Stimulated activated effector memory CD8-positive, alpha-beta T cell treated with anti-CD3 and anti-CD28 coated beads, Interleukin-12 subunit alpha, Interleukin-12 subunit beta, amount 100 ng/mL, for 72 hours (primary cell): Measurements from ENCODE around the gene DCP2.

Experiments
- ATAC-seq: fragments of 150-1000 bp; cut with Tn5 transposase; 2 replicates; pipeline ENCODE4 v1.10.0; 2021
- DNase-seq, 2 donors: peaks; one replicate each; pipeline ENCODE4 v3.0.0; 2021 to 2022; ENCODE audit warnings: low spot score in 2 of 2
- H3K27ac Mint-ChIP-seq: one replicate; pipeline ENCODE4 v1.8.0; 2022; ENCODE audit warnings: mild to moderate bottlenecking, mixed read lengths
- H3K36me3 Mint-ChIP-seq: one replicate; pipeline ENCODE4 v1.8.0; 2022; ENCODE audit warnings: mild to moderate bottlenecking, mixed read lengths
- H3K4me1 Mint-ChIP-seq: one replicate; pipeline ENCODE4 v1.8.0; 2022; ENCODE audit warnings: mixed read lengths
- H3K4me3 Mint-ChIP-seq: one replicate; pipeline ENCODE4 v1.8.0; 2022; ENCODE audit warnings: mild to moderate bottlenecking, mixed read lengths
- H3K9me3 Mint-ChIP-seq: one replicate; pipeline ENCODE4 v1.8.0; 2022; ENCODE audit warnings: mixed read lengths

DCP2 gene

GRCh38 chr5:113025596-113025995 lies 49.0 kb downstream of the DCP2 start:
- Mint-ChIP-seq H3K4me3 (no peak overlapping the region), H3K9me3 (no peaks in the 10 kb centered on the region), H3K4me1 (peaks cover 22% of the 10 kb centered on the region), H3K27ac (no peak overlapping the region), H3K36me3 (peaks cover 47% of the 10 kb centered on the region)
- no peak for DNase-seq
- no peak for ATAC-seq

GRCh38 chr5:113026211-113026610 lies 49.6 kb downstream of the DCP2 start:
- Mint-ChIP-seq H3K27ac (peak overlapping the region; percentile 44), H3K9me3 (no peaks in the 10 kb centered on the region), H3K36me3 (peaks cover 41% of the 10 kb centered on the region)

GRCh38 chr5:113027015-113027414 lies 50.4 kb downstream of the DCP2 start:
- Mint-ChIP-seq H3K27ac (peak overlapping the region; percentile 44), H3K4me3 (no peak overlapping the region), H3K36me3 (peaks cover 37% of the 10 kb centered on the region), H3K4me1 (peaks cover 13% of the 10 kb centered on the region), H3K9me3 (no peaks in the 10 kb centered on the region)
- DNase-seq (no peak), ATAC-seq (no peak)

More at GRCh38 chr5:113026211-113026610, 49.6 kb downstream of the DCP2 start:
- H3K4me3 Mint-ChIP-seq, result no peak overlapping the region
- DNase-seq, result no peak
- no peak for ATAC-seq
- H3K4me1 Mint-ChIP-seq, result peaks cover 16% of the 10 kb centered on the region

GRCh38 chr5:113027431-113027830 lies 50.8 kb downstream of the DCP2 start:
- H3K9me3 Mint-ChIP-seq, result no peaks in the 10 kb centered on the region
- DNase-seq (no peak), ATAC-seq (no peak)

GRCh38 chr5:113029614-113030013 lies 53.0 kb downstream of the DCP2 start:
- Mint-ChIP-seq H3K27ac (no peak overlapping the region), H3K36me3 (peaks cover 18% of the 10 kb centered on the region), H3K9me3 (no peaks in the 10 kb centered on the region), H3K4me1 (peaks cover 9% of the 10 kb centered on the region), H3K4me3 (no peak overlapping the region)
- DNase-seq (no peak), ATAC-seq (no peak)

More at GRCh38 chr5:113027431-113027830, 50.8 kb downstream of the DCP2 start:
- H3K36me3 Mint-ChIP-seq, result peaks cover 37% of the 10 kb centered on the region
- no peak overlapping the region for H3K4me3 Mint-ChIP-seq
- peaks cover 10% of the 10 kb centered on the region for H3K4me1 Mint-ChIP-seq
- H3K27ac Mint-ChIP-seq, result peak overlapping the region; percentile 23

- no peaks in the 10 kb centered on the region for H3K9me3 Mint-ChIP-seq
- no peak overlapping the region for H3K27ac Mint-ChIP-seq
- DNase-seq (no peak), ATAC-seq (no peak)
- H3K4me1 Mint-ChIP-seq, result peaks cover 9% of the 10 kb centered on the region
- H3K4me3 Mint-ChIP-seq, result no peak overlapping the region
- peaks cover 11% of the 10 kb centered on the region for H3K36me3 Mint-ChIP-seq
These were observed 54.5 kb downstream of the DCP2 start for GRCh38 chr5:113031104-113031503.

GRCh38 chr5:113031557-113031956 lies 55.0 kb downstream of the DCP2 start:
- ATAC-seq (no peak), DNase-seq (no peak)
- Mint-ChIP-seq H3K27ac (no peak overlapping the region), H3K4me3 (no peak overlapping the region), H3K4me1 (peaks cover 9% of the 10 kb centered on the region), H3K36me3 (peaks cover 8% of the 10 kb centered on the region), H3K9me3 (no peaks in the 10 kb centered on the region)

- H3K9me3 Mint-ChIP-seq, result no peaks in the 10 kb centered on the region
- peak overlapping the region; percentile 14 for H3K27ac Mint-ChIP-seq
- peaks cover 9% of the 10 kb centered on the region for H3K4me1 Mint-ChIP-seq
- H3K4me3 Mint-ChIP-seq, result no peak overlapping the region
- DNase-seq (no peak), ATAC-seq (peak; percentile 60)
- H3K36me3 Mint-ChIP-seq, result no peaks in the 10 kb centered on the region
These were observed 57.7 kb downstream of the DCP2 start for GRCh38 chr5:113034182-113034773.

GRCh38 chr5:113035096-113035495 lies 58.5 kb downstream of the DCP2 start:
- Mint-ChIP-seq H3K27ac (peak overlapping the region; percentile 15), H3K36me3 (no peaks in the 10 kb centered on the region)

GRCh38 chr5:113036321-113036720 lies 59.7 kb downstream of the DCP2 start:
- no peaks in the 10 kb centered on the region for H3K9me3 Mint-ChIP-seq
- DNase-seq (no peak), ATAC-seq (no peak)
- H3K4me1 Mint-ChIP-seq, result peaks cover 9% of the 10 kb centered on the region
- no peaks in the 10 kb centered on the region for H3K36me3 Mint-ChIP-seq
- H3K4me3 Mint-ChIP-seq, result no peak overlapping the region
- H3K27ac Mint-ChIP-seq, result no peak overlapping the region

More at GRCh38 chr5:113035096-113035495, 58.5 kb downstream of the DCP2 start:
- no peak for ATAC-seq
- Mint-ChIP-seq H3K4me1 (peaks cover 9% of the 10 kb centered on the region), H3K9me3 (no peaks in the 10 kb centered on the region), H3K4me3 (no peak overlapping the region)
- DNase-seq, result no peak

GRCh38 chr5:113036826-113037225 lies 60.2 kb downstream of the DCP2 start:
- Mint-ChIP-seq H3K27ac (no peak overlapping the region), H3K36me3 (no peaks in the 10 kb centered on the region), H3K9me3 (no peaks in the 10 kb centered on the region), H3K4me1 (peaks cover 9% of the 10 kb centered on the region), H3K4me3 (no peak overlapping the region)
- ATAC-seq, result no peak
- DNase-seq, result no peak

GRCh38 chr5:113038136-113038535 lies 61.5 kb downstream of the DCP2 start:
- ATAC-seq (no peak), DNase-seq (no peak)
- Mint-ChIP-seq H3K27ac (peak overlapping the region; percentile 74), H3K4me3 (no peak overlapping the region), H3K4me1 (peaks cover under 1% of the 10 kb centered on the region), H3K36me3 (no peaks in the 10 kb centered on the region), H3K9me3 (no peaks in the 10 kb centered on the region)

- ATAC-seq (no peak), DNase-seq (no peak)
- Mint-ChIP-seq H3K27ac (no peak overlapping the region), H3K9me3 (no peaks in the 10 kb centered on the region), H3K4me1 (no peaks in the 10 kb centered on the region), H3K36me3 (no peaks in the 10 kb centered on the region), H3K4me3 (no peak overlapping the region)
These were observed 62.1 kb downstream of the DCP2 start for GRCh38 chr5:113038714-113039113.

GRCh38 chr5:113039229-113039933 lies 62.8 kb downstream of the DCP2 start:
- H3K27ac Mint-ChIP-seq, result no peak overlapping the region
- DNase-seq (no peak), ATAC-seq (no peak)
- H3K4me1 Mint-ChIP-seq, result no peaks in the 10 kb centered on the region
- H3K9me3 Mint-ChIP-seq, result no peaks in the 10 kb centered on the region
- H3K36me3 Mint-ChIP-seq, result no peaks in the 10 kb centered on the region
- no peak overlapping the region for H3K4me3 Mint-ChIP-seq

GRCh38 chr5:113039934-113040285 lies 63.3 kb downstream of the DCP2 start:
- ATAC-seq, result no peak
- H3K36me3 Mint-ChIP-seq, result no peaks in the 10 kb centered on the region
- no peak overlapping the region for H3K4me3 Mint-ChIP-seq
- no peaks in the 10 kb centered on the region for H3K9me3 Mint-ChIP-seq
- H3K27ac Mint-ChIP-seq, result no peak overlapping the region
- no peaks in the 10 kb centered on the region for H3K4me1 Mint-ChIP-seq
- no peak for DNase-seq

- no peak for DNase-seq
- H3K27ac Mint-ChIP-seq, result no peak overlapping the region
- no peaks in the 10 kb centered on the region for H3K9me3 Mint-ChIP-seq
These were observed 64.2 kb downstream of the DCP2 start for GRCh38 chr5:113040672-113041260.

More at GRCh38 chr5:113040672-113041260, 64.2 kb downstream of the DCP2 start:
- no peaks in the 10 kb centered on the region for H3K4me1 Mint-ChIP-seq
- no peaks in the 10 kb centered on the region for H3K36me3 Mint-ChIP-seq
- H3K4me3 Mint-ChIP-seq, result no peak overlapping the region
- no peak for ATAC-seq
